ENCODE measurements around the gene GPR156. TPM values are rescaled to one million over a fixed set of nuclear protein-coding genes. Genes with fewer than 3 reads are reported as not detected.
"Not testable (repeated sequence)": the region's sequence is repeated elsewhere in the genome, so short reads cannot be mapped to it uniquely, and the experiment has no call there.

The GPR156 gene
- total RNA-seq, 2 experiments from 2014 or later = not detected

DNA sequence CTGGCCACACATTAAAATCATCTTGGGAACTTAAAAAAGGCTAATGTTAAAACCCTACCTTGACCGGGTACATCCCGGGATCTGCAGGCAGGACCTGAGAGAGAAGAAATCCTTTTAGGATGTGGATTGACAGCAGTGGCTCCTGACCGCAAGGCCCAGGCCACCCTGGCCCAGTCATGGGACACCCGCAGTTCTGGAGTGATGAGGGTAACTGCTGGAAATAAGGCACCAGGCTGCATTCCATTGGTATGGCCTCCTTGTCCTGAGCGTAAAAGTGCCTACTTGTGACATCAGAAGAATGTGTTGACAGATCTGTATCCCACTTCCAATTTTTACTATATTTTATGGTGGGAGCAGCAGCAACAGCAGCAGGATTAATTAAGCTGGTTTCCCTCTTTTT, 127.3 kb downstream of the GPR156 start:
- ATAC-seq = no peak
- CTCF ChIA-PET = no interaction called here
- H3K27ac Mint-ChIP-seq = no peak overlapping the region
- H3K4me3 Mint-ChIP-seq = no peak overlapping the region
- H3K9me3 Mint-ChIP-seq (ENCODE audit: low read depth) = peaks cover 13% of the 10 kb centered on the region
- DNase-seq = no peak
- no peaks in the 10 kb centered on the region for H3K4me1 Mint-ChIP-seq
- peaks cover 12% of the 10 kb centered on the region for H3K27me3 Mint-ChIP-seq
- H3K36me3 Mint-ChIP-seq = peaks cover 5% of the 10 kb centered on the region

GRCh38 chr3:120157113-120157512, 127.9 kb downstream of the GPR156 start:
- DNase-seq = no peak
- Mint-ChIP-seq H3K4me3 (no peak overlapping the region), H3K36me3 (peaks cover 5% of the 10 kb centered on the region), H3K27me3 (peaks cover 9% of the 10 kb centered on the region), H3K4me1 (no peaks in the 10 kb centered on the region), H3K9me3 (ENCODE audit: low read depth) (peaks cover 13% of the 10 kb centered on the region), H3K27ac (no peak overlapping the region)
- no peak for ATAC-seq
- CTCF ChIA-PET = no interaction called here

DNA sequence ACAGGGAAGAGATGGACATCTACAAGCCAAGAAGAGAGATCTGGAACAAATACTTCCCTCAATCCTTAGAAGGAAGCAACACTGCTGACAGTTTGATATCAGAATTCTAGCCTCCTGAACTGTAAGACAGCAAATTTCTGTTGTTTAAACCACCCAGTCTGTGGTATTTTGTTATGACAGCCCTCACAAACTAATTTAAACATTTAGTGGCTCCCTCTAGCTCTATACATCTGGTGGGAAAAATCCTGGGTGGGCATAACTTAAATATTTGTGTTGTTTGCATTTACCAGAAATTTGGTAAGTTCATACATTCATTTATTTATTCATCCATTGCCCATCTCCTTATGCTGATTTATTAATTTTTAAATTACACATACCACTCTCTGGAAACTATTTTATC, 128.3 kb downstream of the GPR156 start:
- Mint-ChIP-seq H3K4me3 (no peak overlapping the region), H3K9me3 (ENCODE audit: low read depth) (peaks cover 13% of the 10 kb centered on the region), H3K4me1 (no peaks in the 10 kb centered on the region), H3K27ac (no peak overlapping the region), H3K36me3 (peaks cover 5% of the 10 kb centered on the region), H3K27me3 (peaks cover 7% of the 10 kb centered on the region)
- ATAC-seq (no peak), DNase-seq (no peak)
- CTCF ChIA-PET = no interaction called here

DNA sequence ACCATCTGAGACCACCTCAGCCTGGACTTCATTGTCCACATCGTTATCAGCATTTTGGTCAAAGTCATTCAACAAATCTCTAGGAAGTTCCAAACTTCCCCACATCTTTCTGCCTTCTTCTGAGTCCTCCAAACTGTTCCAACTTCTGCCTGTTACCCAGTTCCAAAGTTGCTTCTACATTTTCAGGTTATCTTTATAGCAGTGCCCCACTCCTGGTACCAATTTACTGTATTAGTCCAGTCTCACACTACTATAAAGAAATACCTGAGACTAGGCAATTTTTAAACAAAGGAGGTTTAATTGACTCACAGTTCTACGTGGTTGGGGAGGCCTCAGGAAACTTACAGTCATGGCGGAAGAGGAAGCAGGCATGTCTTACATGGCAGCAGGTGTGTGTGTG, 129.3 kb downstream of the GPR156 start:
- H3K27ac Mint-ChIP-seq, H3K4me1 Mint-ChIP-seq, ATAC-seq, H3K4me3 Mint-ChIP-seq, H3K36me3 Mint-ChIP-seq, DNase-seq, H3K27me3 Mint-ChIP-seq, CTCF ChIA-PET: not testable (repeated sequence)
- H3K9me3 Mint-ChIP-seq (ENCODE audit: low read depth) = peaks cover 13% of the 10 kb centered on the region

DNA sequence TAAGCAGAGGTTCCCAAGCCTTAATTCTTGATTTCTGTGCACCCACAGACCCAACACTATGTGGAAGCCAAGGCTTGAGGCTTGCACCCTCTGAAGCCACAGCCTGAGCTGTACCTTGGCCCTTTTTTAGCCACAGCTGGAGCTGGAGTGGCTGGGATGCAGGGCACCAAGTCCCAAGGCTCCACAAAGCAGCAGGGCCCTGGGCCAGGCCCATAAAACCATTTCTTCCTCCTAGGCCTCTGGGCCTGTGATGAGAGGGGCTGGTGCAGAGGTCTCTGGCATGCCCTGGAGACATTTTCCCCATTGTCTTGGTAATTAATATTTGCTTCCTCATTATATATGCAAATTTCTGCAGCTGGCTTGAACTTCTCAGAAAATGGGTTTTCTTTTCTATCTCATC, 129.9 kb downstream of the GPR156 start:
- DNase-seq = no peak
- H3K27ac Mint-ChIP-seq = no peak overlapping the region
- H3K4me3 Mint-ChIP-seq = no peak overlapping the region
- no peaks in the 10 kb centered on the region for H3K4me1 Mint-ChIP-seq
- H3K27me3 Mint-ChIP-seq = peaks cover 4% of the 10 kb centered on the region
- H3K36me3 Mint-ChIP-seq = peaks cover 5% of the 10 kb centered on the region
- CTCF ChIA-PET = no interaction called here
- H3K9me3 Mint-ChIP-seq (ENCODE audit: low read depth) = peaks cover 13% of the 10 kb centered on the region
- ATAC-seq = no peak

GRCh38 chr3:120153294-120153693, 131.7 kb downstream of the GPR156 start:
- H3K36me3 Mint-ChIP-seq = peaks cover 5% of the 10 kb centered on the region
- peaks cover 13% of the 10 kb centered on the region for H3K9me3 Mint-ChIP-seq (ENCODE audit: low read depth)
- no peaks in the 10 kb centered on the region for H3K27me3 Mint-ChIP-seq
- H3K4me1 Mint-ChIP-seq = peaks cover 5% of the 10 kb centered on the region
- H3K4me3 Mint-ChIP-seq = no peak overlapping the region
- CTCF ChIA-PET = no interaction called here
- no peak overlapping the region for H3K27ac Mint-ChIP-seq
- ATAC-seq (no peak), DNase-seq (no peak)

DNA sequence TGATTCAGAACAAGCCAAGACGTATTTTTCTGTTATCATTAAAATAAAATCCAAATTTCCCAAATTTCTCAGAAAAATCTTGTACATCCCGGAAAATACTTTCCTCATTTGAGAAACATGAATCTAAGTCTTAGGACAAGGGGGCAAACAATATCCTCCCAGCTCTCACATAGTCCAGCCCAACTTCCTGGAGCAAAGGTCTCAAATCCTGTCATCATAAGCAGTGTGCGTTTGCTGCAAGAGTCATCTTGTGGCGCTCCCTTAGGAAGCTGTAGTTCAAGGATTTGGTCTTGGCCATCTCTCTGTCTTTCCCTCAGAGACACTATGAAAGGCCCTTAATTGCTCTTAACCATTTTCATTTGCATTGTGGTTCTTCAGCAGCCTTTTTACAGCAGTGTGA, 133.2 kb downstream of the GPR156 start:
- no peak for ATAC-seq
- Mint-ChIP-seq H3K36me3 (peaks cover 5% of the 10 kb centered on the region), H3K4me1 (peaks cover 9% of the 10 kb centered on the region), H3K27me3 (no peaks in the 10 kb centered on the region), H3K9me3 (ENCODE audit: low read depth) (peaks cover 13% of the 10 kb centered on the region), H3K27ac (no peak overlapping the region), H3K4me3 (no peak overlapping the region)
- CTCF ChIA-PET = no interaction called here
- DNase-seq = no peak

GRCh38 chr3:120148187-120148949, 136.7 kb downstream of the GPR156 start:
- ATAC-seq = no peak
- H3K27me3 Mint-ChIP-seq = no peaks in the 10 kb centered on the region
- H3K36me3 Mint-ChIP-seq = no peaks in the 10 kb centered on the region
- CTCF ChIA-PET = interaction anchor here (0.9 to 2.5 kb wide), 2 partner anchors 256 to 257 kb away, joined by 3 to 10 read pairs; no protein-coding TSS in a partner anchor
- peaks cover 15% of the 10 kb centered on the region for H3K4me1 Mint-ChIP-seq
- no peak overlapping the region for H3K27ac Mint-ChIP-seq
- no peak overlapping the region for H3K4me3 Mint-ChIP-seq
- no peak for DNase-seq
- no peaks in the 10 kb centered on the region for H3K9me3 Mint-ChIP-seq (ENCODE audit: low read depth)

GRCh38 chr3:120147072-120147871, 137.8 kb downstream of the GPR156 start:
- Mint-ChIP-seq H3K27me3 (no peaks in the 10 kb centered on the region), H3K36me3 (no peaks in the 10 kb centered on the region), H3K9me3 (ENCODE audit: low read depth) (no peaks in the 10 kb centered on the region), H3K4me3 (no peak overlapping the region), H3K27ac (no peak overlapping the region), H3K4me1 (peaks cover 15% of the 10 kb centered on the region)
- no peak for DNase-seq
- CTCF ChIA-PET = interaction anchor here (0.6 to 2.5 kb wide), 7 partner anchors 27 to 1292 kb away, joined by 3 to 10 read pairs (median 4); no protein-coding TSS in a partner anchor
- ATAC-seq = no peak

DNA sequence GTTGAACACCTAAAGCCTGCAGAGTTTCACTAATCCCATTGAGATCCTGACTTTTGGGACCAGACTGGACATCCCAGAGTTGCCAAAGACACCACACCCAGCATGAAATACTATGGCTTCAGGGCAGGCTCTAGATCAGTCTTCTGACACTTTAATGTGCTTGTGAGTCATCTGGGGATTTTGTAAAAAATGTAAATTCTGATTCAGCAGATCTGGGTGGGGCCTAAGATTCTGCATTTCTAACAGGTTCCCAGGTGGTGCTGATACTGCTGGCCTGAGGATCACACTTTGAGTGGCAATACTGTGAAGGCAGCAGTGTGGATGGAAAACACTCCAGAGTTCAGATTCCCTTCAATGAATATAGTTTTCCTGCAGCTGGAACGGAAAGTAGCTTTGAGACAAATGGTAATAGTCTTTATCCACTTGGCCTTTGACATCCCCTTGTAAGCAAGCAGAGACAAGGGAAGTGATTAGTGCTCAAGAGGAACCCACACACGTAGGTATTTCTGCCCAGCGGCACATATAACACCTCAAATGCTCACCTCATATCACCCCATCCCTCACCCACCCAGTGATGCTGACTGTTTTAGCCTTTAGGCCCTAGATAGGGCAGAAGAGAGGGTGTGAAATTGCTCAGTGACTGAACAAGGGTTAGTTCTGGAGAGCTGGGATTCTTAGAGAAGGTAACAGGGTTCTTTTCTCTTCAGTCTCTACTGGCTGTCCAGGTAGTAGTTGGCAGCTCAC, 139.3 kb downstream of the GPR156 start:
- Mint-ChIP-seq H3K36me3 (no peaks in the 10 kb centered on the region), H3K4me1 (peaks cover 15% of the 10 kb centered on the region), H3K27ac (no peak overlapping the region), H3K9me3 (ENCODE audit: low read depth) (no peaks in the 10 kb centered on the region), H3K27me3 (no peaks in the 10 kb centered on the region), H3K4me3 (no peak overlapping the region)
- ATAC-seq = peak; percentile 51
- DNase-seq = no peak
- CTCF ChIA-PET = interaction anchor here (1.7 to 2.5 kb wide), 2 partner anchors 105 to 254 kb away, joined by 4 to 10 read pairs; no protein-coding TSS in a partner anchor

GRCh38 chr3:120144267-120144666, 140.8 kb downstream of the GPR156 start:
- Mint-ChIP-seq H3K27ac (no peak overlapping the region), H3K36me3 (no peaks in the 10 kb centered on the region), H3K27me3 (no peaks in the 10 kb centered on the region), H3K4me1 (peaks cover 15% of the 10 kb centered on the region), H3K9me3 (ENCODE audit: low read depth) (no peaks in the 10 kb centered on the region), H3K4me3 (no peak overlapping the region)
- CTCF ChIA-PET = no interaction called here
- ATAC-seq (no peak), DNase-seq (no peak)

DNA sequence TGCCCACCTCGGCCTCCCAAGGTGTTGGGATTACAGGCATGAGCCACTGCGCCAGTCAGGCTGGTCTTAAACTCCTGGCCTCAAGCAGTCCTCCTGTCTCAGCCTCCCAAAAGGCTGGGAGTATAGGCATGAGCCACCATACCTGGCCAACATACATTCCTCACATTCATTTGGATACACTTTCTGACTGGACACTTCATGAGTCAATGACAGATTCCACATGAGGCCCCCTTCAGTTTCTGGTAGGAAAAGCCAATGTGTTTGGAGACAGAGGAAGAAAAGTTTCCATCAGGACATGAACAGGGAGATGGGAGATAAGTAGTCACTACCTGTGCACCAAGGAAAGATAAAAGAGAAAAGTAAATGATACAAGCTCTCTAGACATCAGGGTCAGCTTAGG, 141.3 kb downstream of the GPR156 start:
- Mint-ChIP-seq H3K36me3 (no peaks in the 10 kb centered on the region), H3K4me3 (no peak overlapping the region), H3K9me3 (ENCODE audit: low read depth) (no peaks in the 10 kb centered on the region), H3K4me1 (peaks cover 13% of the 10 kb centered on the region), H3K27ac (no peak overlapping the region), H3K27me3 (no peaks in the 10 kb centered on the region)
- CTCF ChIA-PET = no interaction called here
- ATAC-seq (no peak), DNase-seq (no peak)

DNA sequence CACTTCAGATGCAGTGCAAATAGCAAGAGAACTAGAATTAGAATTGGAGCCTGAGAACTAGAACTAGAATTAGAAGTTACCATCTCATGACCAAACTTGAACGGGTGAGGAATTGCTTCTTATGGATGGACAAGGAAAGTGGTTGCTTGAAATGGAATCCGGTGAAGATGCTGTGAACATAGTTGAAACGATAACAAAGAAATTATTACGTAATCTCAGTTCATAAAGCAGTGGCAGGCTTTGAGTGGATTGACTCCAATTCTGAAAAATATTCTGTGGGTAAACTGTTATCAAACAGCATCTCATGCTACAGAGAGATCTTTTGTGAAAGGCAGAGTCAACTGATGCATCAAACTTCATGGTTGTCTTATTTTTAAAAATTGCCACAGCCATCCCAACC, 142.8 kb downstream of the GPR156 start:
- ATAC-seq (no peak), DNase-seq (no peak)
- Mint-ChIP-seq H3K27me3 (no peaks in the 10 kb centered on the region), H3K36me3 (no peaks in the 10 kb centered on the region), H3K9me3 (ENCODE audit: low read depth) (no peaks in the 10 kb centered on the region), H3K4me3 (no peak overlapping the region), H3K4me1 (peaks cover 8% of the 10 kb centered on the region), H3K27ac (no peak overlapping the region)
- CTCF ChIA-PET = no interaction called here

Data from activated CD8-positive, alpha-beta memory T cell treated with anti-CD3 and anti-CD28 coated beads, Interleukin-2, amount 10 ng/mL, durations not matched to agents 7 days and 5 days (primary cell).